ENCODE measurements around the gene ZNF595.
"Not testable (repeated sequence)": the region's sequence is repeated elsewhere in the genome, so short reads cannot be mapped to it uniquely, and the experiment has no call there.

ZNF595 gene

DNA sequence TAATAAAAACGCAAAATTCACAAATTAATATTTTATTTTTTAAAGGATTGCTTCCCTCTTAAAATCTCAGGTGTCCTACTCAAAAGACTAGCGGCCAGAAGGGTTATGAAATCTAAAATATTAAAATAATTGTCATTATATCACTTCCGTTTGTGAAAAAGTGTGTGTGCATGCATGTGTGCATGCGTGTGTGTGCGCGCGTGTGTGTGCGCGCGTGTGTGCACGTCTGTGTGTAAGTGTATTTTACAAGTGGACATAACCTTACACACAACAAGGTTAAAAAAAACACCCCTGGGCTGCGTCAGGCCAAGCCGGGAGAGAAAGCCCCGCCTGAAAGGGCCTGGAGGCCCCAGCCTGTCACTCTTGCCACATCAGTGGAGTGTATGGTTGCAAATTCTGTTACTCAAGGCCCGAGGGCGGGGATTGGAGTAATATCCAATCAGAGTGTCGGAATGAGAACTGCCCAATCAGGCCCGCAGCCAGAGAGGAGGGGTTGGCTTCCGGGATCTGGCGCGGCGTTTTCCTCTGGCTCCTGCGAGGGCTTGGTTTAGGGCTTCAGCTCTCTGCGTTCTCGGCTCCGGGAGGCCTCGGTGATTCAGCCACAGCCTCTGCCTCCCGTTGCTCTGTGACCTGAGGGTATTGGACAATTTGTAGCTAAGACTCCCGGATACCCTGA is at the start of gene ZNF595:
TSS of gene ZNF595 (plus strand) at position 518 of the 676 bp plus-strand sequence. CDS start 168 bp downstream, outside the sequence.
- not testable (repeated sequence) for DNase-seq

GRCh38 chr4:9937-10870 is 42.9 kb upstream of the ZNF595 start:
- DNase-seq, result not testable (repeated sequence)

DNA sequence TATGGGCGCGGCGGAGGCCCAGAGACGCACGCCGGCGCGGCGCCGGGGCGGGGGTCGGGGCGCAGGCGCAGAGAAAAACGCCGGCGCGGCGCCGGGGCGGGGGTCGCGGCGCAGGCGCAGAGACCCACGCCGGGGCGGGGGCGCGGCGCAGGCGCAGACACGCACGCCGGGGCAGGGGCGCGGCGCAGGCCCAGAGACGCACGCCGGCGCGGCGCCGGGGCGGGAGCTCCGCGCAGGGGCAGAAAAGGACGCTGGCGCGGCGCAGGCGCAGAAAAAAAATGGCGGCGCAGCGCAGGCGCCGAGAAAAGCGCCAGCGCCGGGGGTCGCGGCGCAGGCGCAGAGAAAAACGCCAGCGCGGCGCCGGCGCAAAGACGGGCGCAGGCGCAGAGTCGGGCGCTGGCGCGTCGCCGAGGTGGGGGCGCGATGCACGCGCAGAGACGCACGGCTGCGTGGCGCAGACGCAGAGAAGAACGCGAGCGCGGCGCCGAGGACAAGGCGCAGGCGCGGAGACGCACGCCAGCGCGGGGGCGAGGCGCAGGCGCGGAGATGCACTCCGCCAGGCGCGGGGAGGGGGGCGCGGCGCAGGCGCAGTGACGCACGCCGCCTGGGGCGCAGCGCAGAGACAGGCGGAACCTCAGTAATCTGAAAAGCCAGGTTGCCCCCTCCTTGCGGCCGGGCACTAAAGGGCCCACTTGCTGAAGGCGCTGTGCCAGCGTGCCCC is 41.9 kb upstream of the ZNF595 start:
- not testable (repeated sequence) for DNase-seq

DNA sequence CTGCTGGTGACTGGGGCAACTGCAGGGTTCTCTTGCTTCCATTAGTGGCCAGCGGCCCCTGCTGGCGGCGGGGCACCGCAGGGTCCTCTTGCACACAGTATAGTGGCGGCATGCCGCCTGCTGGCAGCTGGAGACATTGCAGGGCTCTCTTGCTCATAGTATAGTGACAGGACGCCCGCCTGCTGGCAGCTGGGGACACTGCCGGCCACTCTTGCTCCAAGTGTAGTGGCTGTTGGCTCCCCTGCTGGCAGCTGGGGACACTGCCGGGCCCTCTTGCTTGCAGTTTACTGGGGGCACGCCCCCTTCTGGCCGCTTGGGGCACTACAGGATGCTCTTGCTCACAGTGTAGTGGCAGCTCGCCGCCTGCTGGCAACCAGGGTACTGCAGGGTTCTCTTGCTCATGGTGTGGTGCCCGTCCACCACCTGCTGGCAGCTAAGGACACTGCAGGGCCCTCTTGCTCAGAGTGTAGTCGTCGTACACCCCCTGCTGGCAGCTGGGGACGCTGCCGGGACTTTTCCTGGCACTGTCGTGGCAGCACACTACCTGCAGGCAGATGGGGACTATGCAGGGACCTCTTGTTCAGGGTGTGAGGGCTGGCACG is 41.2 kb upstream of the ZNF595 start:
- peak; percentile 11 for DNase-seq

DNA sequence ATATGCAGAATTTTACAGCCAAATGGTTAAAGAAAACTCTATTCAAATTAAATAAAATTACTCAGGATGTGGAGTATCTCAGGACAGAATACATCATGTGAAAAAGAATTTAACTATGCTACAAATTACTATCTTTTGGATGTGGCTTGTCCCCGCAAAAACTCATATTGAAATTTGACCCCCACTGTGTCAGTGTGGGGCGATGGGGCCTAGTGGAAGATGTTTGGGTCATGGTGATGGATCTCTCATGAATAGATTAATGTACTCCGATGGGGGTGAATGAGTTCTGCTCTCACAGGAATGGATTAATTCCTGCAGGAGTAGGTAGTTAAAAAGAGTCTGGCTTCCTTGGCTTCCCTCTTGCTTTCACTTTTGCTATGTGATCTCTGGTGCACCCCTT is 35.0 kb upstream of the ZNF595 start:
- DNase-seq, result not testable (repeated sequence)

GRCh38 chr4:18589-18988 is 34.5 kb upstream of the ZNF595 start:
- not testable (repeated sequence) for DNase-seq

GRCh38 chr4:22882-23281 is 30.2 kb upstream of the ZNF595 start:
- not testable (repeated sequence) for DNase-seq

DNA sequence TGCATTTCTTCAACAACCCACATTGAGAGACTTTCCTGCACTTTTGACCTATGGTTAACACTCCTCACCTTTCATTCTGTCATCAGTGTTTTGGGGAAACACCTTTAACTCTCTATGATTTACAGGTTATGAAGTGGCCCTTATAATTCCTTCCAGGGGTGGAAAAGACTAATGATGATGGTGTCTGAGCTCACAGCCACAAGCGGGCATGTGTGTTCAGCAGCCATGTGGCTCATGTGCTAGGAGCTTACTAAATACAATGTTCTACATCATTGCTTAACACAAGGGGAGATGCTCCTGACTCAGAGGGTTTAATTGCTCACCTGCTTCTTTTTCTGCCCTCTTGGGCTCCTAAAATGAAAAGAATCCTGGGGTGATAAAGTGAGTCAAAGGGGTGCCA is 28.8 kb upstream of the ZNF595 start:
- not testable (repeated sequence) for DNase-seq

- DNase-seq, result not testable (repeated sequence)
Measured at GRCh38 chr4:27501-27900, 25.6 kb upstream of the ZNF595 start.

DNA sequence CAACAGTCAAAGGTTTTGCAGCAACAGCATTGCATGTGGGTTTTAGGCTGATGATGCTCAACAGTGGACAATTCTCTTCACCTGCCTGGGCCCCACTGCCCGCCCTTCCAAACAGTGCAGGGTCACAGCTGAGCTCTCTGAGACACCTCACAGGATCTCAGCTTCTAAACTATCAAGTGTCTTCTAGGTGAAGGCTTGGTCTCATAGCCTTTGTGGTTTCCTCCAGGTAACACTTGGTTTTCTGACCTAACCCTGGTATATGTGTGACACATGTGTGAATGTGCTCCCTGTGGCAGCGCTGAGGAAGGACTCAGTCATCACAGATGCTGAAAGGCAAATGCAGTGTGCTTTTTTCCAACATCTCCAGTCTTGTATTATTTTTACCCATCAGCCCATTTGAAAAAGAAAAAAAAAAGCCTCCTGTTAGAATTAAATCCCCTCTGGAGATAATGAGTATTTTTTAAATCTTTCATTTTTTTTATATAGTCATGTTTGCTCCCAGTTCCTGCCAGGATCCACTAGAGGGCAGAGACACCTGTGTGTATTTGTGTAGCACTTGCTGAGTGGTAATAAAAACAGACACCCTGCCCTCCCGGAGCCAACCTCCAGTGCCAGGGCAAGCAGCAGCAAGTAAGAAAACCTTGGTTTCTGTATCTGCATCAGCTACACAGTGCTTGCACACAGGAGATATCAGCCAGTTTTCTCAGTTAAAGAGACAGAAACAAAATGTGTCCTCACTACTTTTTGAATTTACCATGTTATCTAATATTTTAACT is 24.2 kb upstream of the ZNF595 start:
- DNase-seq, result not testable (repeated sequence)

GRCh38 chr4:33314-33713 is 19.8 kb upstream of the ZNF595 start:
- not testable (repeated sequence) for DNase-seq

DNA sequence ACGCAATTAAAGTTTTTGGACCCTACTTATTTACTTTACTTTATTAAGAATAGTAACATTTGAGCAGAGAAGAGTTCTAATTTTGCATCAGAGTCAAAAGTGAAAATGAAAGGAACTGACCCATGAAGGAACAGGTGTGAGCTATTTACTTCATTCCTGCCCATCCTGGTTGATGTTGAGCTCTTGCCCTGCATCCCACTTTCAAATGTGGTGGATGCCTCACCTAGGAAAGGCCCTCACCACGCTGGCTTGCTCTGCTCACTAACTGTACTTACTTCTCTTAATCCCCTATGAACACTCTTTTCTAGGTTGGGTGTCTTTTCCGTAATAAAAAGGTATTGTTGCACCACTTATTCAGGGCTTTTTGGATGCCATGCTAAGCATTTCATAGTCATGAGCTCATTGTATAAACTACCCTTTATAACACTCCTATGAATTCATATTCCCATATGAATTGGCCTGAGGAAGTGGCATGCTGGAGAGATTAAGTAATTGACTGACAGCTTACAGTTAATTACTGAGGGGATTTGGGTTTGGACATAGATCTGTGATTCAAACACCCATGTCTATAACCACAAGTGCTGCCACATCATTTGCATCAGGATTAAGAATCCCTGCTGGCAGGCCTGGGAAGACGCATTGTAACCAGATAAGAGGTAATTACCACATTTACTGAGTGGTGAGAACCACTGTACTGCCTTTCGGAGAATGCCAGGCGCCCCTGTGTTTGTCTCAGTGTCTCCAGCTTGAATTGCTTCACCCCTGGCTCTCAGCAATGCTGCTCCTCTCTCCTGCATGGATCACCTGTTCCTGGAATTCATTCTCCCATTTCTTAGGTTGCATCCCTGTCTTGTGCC is 16.3 kb upstream of the ZNF595 start:
- not testable (repeated sequence) for DNase-seq

GRCh38 chr4:38202-38601 is 14.9 kb upstream of the ZNF595 start:
- DNase-seq, result not testable (repeated sequence)

DNA sequence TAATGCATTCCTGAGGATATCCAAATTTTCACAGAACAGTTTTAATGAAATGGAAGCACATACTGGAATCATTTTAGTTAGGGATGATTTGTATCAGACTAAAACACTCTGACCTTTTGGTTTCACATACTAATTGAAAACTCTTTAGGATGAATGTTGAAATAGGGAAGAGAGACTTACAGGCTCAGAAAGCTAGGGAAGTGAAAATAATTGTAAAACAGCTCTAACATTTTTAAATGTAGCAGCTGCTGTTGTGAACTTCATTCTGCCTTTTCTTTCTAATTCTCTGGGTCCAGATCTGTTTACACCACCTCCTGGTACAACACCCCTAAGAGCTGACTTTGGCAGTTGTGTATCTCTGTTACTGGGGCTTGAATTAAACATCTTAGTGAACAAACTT is 9.7 kb upstream of the ZNF595 start:
- DNase-seq, result not testable (repeated sequence)

DNA sequence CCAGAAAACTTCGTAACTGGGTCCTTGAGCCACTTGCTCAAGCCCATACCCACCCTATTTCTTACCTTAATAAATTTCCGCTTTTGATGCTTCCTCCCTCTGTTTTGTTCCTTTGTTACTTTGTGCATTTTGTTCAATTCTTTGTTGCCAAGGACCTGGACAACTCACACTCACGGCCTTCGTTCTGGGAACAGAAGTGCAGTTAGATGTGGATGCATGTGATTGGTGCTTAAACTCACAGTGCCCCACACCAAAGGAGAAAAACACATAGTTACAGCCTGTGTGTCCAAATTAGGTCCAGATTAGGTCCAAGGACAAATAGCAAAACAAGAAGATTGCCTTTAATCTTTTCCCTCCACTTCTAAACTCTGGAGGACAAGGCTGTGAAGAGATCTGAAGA is 1.9 kb upstream of the ZNF595 start:
- DNase-seq, result not testable (repeated sequence)

DNA sequence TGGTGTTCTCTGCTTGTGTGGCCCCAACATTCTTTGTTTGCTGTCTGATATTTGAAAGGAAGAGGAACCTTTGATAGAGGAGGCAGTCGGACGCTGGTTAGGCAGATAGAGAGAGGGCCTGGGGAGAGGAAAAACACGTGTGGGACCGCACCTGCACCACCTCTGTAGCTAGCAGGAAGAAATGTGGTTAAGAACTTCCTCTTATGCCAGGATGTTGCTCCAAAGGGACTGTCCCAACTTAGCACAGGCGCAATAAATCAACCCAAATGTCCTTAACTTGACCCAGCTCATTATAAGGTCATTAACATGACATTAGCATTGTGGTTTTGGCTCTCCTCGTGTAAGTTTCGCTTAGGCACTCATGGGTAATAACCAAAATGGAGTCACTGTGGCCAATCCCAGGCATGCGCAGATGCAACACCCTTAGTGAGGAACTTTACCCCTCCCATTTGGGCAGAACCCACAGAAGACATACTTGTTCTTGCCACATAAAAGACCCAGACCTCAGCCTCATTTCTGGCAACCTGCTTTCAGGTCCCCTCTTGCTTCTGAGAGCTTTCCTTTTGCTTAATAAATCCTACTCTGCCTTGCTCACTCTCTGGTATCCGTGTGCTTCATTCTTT is 1.4 kb upstream of the ZNF595 start:
- DNase-seq, result not testable (repeated sequence)

- not testable (repeated sequence) for DNase-seq
Measured at GRCh38 chr4:53521-53920, 400 bp downstream of the ZNF595 start.

DNA sequence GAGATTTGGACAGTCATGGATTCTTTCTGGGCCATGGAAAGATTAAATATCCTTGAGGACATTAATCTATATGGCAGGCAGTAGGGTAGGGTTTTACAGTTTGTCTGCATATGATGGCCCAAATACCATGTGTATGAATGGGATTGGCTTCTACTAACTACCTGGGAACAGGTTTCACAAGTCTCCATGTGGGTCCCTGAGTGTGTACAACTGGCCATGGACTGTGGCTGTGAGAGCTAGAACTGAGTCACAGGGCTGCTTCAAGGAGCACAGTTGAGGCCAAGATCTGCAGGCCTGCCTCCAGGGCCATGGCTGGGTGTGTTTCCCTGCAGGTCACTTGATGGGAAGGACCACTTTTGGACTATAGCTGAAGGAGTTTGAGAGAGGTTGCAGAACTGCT is 11.6 kb downstream of the ZNF595 start:
- DNase-seq, result not testable (repeated sequence)

GRCh38 chr4:71830-72229 is 18.7 kb downstream of the ZNF595 start:
- DNase-seq, result no peak

DNA sequence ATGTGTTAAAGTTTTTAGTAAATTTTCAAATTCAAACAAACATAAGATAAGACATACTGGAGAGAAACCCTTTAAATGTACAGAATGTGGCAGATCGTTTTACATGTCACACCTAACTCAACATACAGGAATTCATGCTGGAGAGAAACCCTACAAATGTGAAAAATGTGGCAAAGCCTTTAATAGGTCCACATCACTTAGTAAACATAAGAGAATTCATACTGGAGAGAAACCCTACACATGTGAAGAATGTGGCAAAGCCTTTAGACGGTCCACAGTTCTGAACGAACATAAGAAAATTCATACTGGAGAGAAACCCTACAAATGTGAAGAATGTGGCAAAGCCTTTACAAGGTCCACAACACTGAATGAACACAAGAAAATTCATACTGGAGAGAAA is 32.8 kb downstream of the ZNF595 start:
- no peak for DNase-seq

Data from fibroblast of skin of right biceps (primary cell).